CD14-positive monocyte (primary cell): ENCODE results near the gene KCNE3. TPM values are rescaled to one million over a fixed set of nuclear protein-coding genes. Genes with fewer than 3 reads are reported as not detected.

Experiments used
- DNase-seq, 3 donors: peaks; one replicate each; pipeline ENCODE4 v3.0.0-alpha.2; 2011 to 2022
- H2AFZ ChIP-seq: 2 replicates; pipeline ENCODE4 v1.6.0; 2012; ENCODE audit warnings: mild to moderate bottlenecking, low read depth, low read length, inconsistent platforms; ENCODE audit not compliant: insufficient read depth, poor library complexity, severe bottlenecking
- H3K27ac ChIP-seq, 2 donors: 1 replicate in 1 of 2; 2 replicates in 1 of 2; pipeline ENCODE4 v1.5.1; 2012 to 2013; ENCODE audit warnings: low read length in 2 of 2, control low read depth in 1 of 2, inconsistent platforms in 1 of 2, low read depth in 1 of 2, mild to moderate bottlenecking in 1 of 2
- H3K27me3 ChIP-seq, 2 donors: one replicate each; pipeline versions ENCODE4 v1.6.0 to v1.6.1; 2011 to 2013; ENCODE audit warnings: low read length in 2 of 2; ENCODE audit not compliant: control insufficient read depth in 2 of 2, insufficient read depth in 2 of 2
- H3K36me3 ChIP-seq, 2 donors: replicated peaks in 1 of 2; 1 replicate in 1 of 2; 2 replicates in 1 of 2; pipeline versions ENCODE4 v1.5.1 to v1.6.1; 2012 to 2013; ENCODE audit warnings: low read length in 2 of 2, control low read depth in 1 of 2, inconsistent platforms in 1 of 2, mild to moderate bottlenecking in 1 of 2; ENCODE audit not compliant: insufficient read depth in 2 of 2, control insufficient read depth in 1 of 2
- H3K4me1 ChIP-seq, 2 donors: 1 replicate in 1 of 2; 2 replicates in 1 of 2; pipeline versions ENCODE4 v1.5.1 to v1.6.1; 2012 to 2013; ENCODE audit warnings: low read length in 2 of 2, control low read depth in 1 of 2, inconsistent platforms in 1 of 2, mild to moderate bottlenecking in 1 of 2, moderate library complexity in 1 of 2; ENCODE audit not compliant: insufficient read depth in 2 of 2, control insufficient read depth in 1 of 2
- H3K4me2 ChIP-seq: replicated peaks from 2 replicates; pipeline ENCODE3; 2012; ENCODE audit warnings: low read length, moderate library complexity, mild to moderate bottlenecking; ENCODE audit not compliant: poor library complexity, severe bottlenecking; ENCODE audit errors: extremely low read depth
- H3K4me3 ChIP-seq, 3 experiments: fragments of 200-600 bp in 1 of 3; sonication (generic) in 1 of 3; replicated peaks in 1 of 3; 1 replicate in 2 of 3; 2 replicates in 1 of 3; pipeline ENCODE4 v1.5.1; 2011 to 2013; ENCODE audit warnings: low read length in 3 of 3, mild to moderate bottlenecking in 3 of 3, control low read depth in 2 of 3, low read depth in 2 of 3, inconsistent platforms in 1 of 3, moderate library complexity in 1 of 3
- H3K79me2 ChIP-seq: 2 replicates; pipeline ENCODE4 v1.6.0; 2012; ENCODE audit warnings: mild to moderate bottlenecking, control low read depth, inconsistent platforms, low read length, moderate library complexity; ENCODE audit not compliant: insufficient read depth
- H3K9ac ChIP-seq: 2 replicates; pipeline ENCODE4 v1.6.0; 2017; ENCODE audit warnings: low read length, mild to moderate bottlenecking; ENCODE audit not compliant: insufficient read depth, poor library complexity, severe bottlenecking
- H3K9me3 ChIP-seq, 2 donors: replicated peaks in 1 of 2; 1 replicate in 1 of 2; 2 replicates in 1 of 2; pipeline versions ENCODE4 v1.5.1 to v1.6.1; 2012 to 2013; ENCODE audit warnings: low read length in 2 of 2, control low read depth in 1 of 2; ENCODE audit not compliant: control insufficient read depth in 1 of 2, insufficient read depth in 1 of 2
- H4K20me1 ChIP-seq: 2 replicates; pipeline ENCODE4 v1.6.0; 2012; ENCODE audit warnings: mild to moderate bottlenecking, low read length, control low read depth, moderate library complexity; ENCODE audit not compliant: insufficient read depth
- H3K27ac Mint-ChIP-seq, 7 donors: one replicate each; pipeline ENCODE4 v1.8.0; 2020; ENCODE audit warnings: mild to moderate bottlenecking in 7 of 7, mixed read lengths in 7 of 7, moderate library complexity in 6 of 7, inconsistent platforms in 2 of 7
- H3K27me3 Mint-ChIP-seq, 3 donors: one replicate each; pipeline ENCODE4 v1.8.0; 2021 to 2022; ENCODE audit warnings: low read depth in 3 of 3, mild to moderate bottlenecking in 3 of 3, mixed read lengths in 3 of 3, moderate library complexity in 3 of 3, inconsistent platforms in 1 of 3
- H3K36me3 Mint-ChIP-seq, 2 donors: one replicate each; pipeline ENCODE4 v1.8.0; 2020; ENCODE audit warnings: mixed read lengths in 2 of 2, inconsistent platforms in 1 of 2, mild to moderate bottlenecking in 1 of 2
- H3K4me1 Mint-ChIP-seq: one replicate; pipeline ENCODE4 v1.8.0; 2020; ENCODE audit warnings: mild to moderate bottlenecking, mixed read lengths
- H3K4me3 Mint-ChIP-seq, 2 donors: one replicate each; pipeline ENCODE4 v1.8.0; 2020; ENCODE audit warnings: mild to moderate bottlenecking in 2 of 2, mixed read lengths in 2 of 2, moderate library complexity in 1 of 2
- H3K9me3 Mint-ChIP-seq, 7 donors: one replicate each; pipeline ENCODE4 v1.8.0; 2020 to 2022; ENCODE audit warnings: mixed read lengths in 7 of 7, mild to moderate bottlenecking in 6 of 7, moderate library complexity in 6 of 7, inconsistent platforms in 2 of 7
- WGBS: methylation state at CpG from one replicate; pipeline ENCODE4 v1.1.5; 2013; ENCODE audit warnings: missing lambda C conversion rate; ENCODE audit not compliant: insufficient coverage; 5-methylcytosine and 5-hydroxymethylcytosine counted together
- intact Hi-C, 2 donors: fragments of 100-400 bp; cut with micrococcal nuclease; formaldehyde crosslinking; loops; one replicate each; pipeline versions ENCODE4 v1.15.0 to v1.15.1; 2023
- polyA plus RNA-seq, 3 donors: library from polyadenylated mRNA; depleted of rRNA in 1 of 3; unstranded in 2 of 3; stranded (reverse) in 1 of 3; fragments of 300-500 nt in 2 of 3; fragments of >200 nt in 1 of 3; fragmentation: Illumina TruSeq in 2 of 3; gene quantifications; 1 replicate in 2 of 3; 2 replicates in 1 of 3; pipeline ENCODE4 v1.2.3, GENCODE V29; 2012 to 2021
- TF ChIP-seq, protein P1 (sequence below): fragments of 200-600 bp; IDR thresholded peaks from one replicate; pipeline ENCODE4 v1.8.0; 2022; ENCODE audit warnings: antibody characterized with exemption, mild to moderate bottlenecking

The KCNE3 gene
- polyA plus RNA-seq, 3 donors = 29.9 to 76.6 (median 41.0) TPM

DNA sequence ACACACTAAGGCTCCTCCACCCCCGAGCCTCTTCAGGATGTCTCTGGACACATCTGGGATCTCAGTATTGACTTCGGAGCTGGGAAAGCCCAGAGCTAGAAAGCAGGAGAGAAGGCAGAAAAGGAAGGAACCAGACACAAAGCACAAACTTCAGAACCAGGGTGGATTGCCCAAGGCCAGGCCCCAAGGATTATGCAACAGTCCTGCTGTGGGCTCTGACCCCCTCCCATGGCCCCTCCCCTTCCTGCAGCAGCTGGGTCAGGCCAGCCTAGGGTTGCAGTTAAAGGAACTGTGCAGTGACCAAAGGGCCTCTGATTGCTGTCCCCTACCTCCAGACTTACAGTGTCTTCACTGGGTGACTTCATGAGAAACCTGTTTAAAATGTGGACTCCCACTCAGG is 5.3 kb downstream of the KCNE3 start:
- intact Hi-C loops = loop anchor here in 1 of 2 donors (5.0 kb wide), 1 partner anchor 65 kb away; the partner anchor contains the start of gene PGM2L1
- TF ChIP-seq, protein P1, sequence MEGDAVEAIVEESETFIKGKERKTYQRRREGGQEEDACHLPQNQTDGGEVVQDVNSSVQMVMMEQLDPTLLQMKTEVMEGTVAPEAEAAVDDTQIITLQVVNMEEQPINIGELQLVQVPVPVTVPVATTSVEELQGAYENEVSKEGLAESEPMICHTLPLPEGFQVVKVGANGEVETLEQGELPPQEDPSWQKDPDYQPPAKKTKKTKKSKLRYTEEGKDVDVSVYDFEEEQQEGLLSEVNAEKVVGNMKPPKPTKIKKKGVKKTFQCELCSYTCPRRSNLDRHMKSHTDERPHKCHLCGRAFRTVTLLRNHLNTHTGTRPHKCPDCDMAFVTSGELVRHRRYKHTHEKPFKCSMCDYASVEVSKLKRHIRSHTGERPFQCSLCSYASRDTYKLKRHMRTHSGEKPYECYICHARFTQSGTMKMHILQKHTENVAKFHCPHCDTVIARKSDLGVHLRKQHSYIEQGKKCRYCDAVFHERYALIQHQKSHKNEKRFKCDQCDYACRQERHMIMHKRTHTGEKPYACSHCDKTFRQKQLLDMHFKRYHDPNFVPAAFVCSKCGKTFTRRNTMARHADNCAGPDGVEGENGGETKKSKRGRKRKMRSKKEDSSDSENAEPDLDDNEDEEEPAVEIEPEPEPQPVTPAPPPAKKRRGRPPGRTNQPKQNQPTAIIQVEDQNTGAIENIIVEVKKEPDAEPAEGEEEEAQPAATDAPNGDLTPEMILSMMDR = no peak
- Histone ChIP-seq H4K20me1 (peaks cover 37% of the 10 kb centered on the region), H3K4me1 (peaks cover 86 to 89% of the 10 kb centered on the region in 2 donors), H3K4me2 (peak overlapping the region; percentile 91), H3K27ac (peak overlapping the region; percentile 78 to 93), H3K79me2 (peaks cover 88% of the 10 kb centered on the region), H3K4me3 (peak overlapping the region; percentile 81 to 99 (median 97)), H2AFZ (peak overlapping the region; percentile 74), H3K36me3 (peaks cover 15 to 20% of the 10 kb centered on the region in 2 donors), H3K9ac (peak overlapping the region; percentile 80), H3K9me3 (no peaks in the 10 kb centered on the region), H3K27me3 (no peaks in the 10 kb centered on the region)
- Mint-ChIP-seq H3K27ac (no peak overlapping the region), H3K27me3 (peaks cover 0 to 6% (median 0%) of the 10 kb centered on the region in 3 donors), H3K9me3 (peaks cover 0 to 6% (median 0%) of the 10 kb centered on the region in 7 donors), H3K36me3 (peaks cover 7 to 31% of the 10 kb centered on the region in 2 donors), H3K4me1 (peaks cover 70% of the 10 kb centered on the region), H3K4me3 (no peak overlapping the region)
- DNase-seq = peak; percentile 90 to 95 (median 94)
- WGBS = 0% methylated on average over 2 of the region's 2 CpGs

DNA sequence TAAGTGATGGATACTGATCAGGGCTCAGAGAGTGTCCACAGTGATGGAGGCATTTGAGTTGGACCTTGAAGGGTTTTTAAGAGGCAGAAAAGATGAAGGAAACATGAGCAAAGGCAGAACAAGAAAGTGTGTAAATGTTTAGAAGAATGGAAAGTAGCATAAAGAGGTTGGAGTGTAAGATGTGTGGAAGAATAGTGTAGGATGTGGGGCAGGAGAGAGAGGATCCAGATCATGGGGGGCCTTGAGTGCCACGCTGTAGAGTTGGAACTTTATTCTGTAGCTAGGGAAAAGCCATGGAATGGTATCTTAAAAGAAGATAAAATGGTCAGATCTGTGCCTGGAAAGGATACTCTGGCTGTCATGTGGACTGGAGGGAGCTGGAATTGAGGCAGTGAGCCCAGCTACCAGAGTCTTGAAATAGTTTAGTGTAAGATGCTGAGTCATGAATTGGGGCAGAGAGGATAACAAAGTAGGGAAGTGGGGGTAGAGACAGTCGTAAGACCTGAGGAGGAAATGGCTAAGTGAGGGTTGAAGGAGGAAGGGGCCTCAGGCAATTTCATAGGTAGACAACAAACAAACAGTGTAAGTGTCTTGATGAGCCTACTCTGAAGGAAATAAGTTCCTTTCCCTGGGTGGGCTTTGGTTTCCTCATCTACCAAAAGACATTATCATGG is 6.7 kb downstream of the KCNE3 start:
- H2AFZ ChIP-seq = peak overlapping the region; percentile 74
- Mint-ChIP-seq H3K4me1 (peaks cover 68% of the 10 kb centered on the region), H3K27me3 (peaks cover 0 to 1% (median 0%) of the 10 kb centered on the region in 3 donors), H3K36me3 (peaks cover 9 to 38% of the 10 kb centered on the region in 2 donors), H3K27ac (no peak overlapping the region), H3K9me3 (peaks cover 0 to 4% (median 0%) of the 10 kb centered on the region in 7 donors), H3K4me3 (no peak overlapping the region)
- intact Hi-C loops = loop anchor here in 1 of 2 donors (5.0 kb wide), 1 partner anchor 63 kb away; the partner anchor contains the start of gene PGM2L1
- H3K4me2 ChIP-seq = peak overlapping the region; percentile 91
- DNase-seq = peak; percentile 66 to 82 (median 77)
- H3K9me3 ChIP-seq = no peaks in the 10 kb centered on the region
- peak overlapping the region; percentile 81 to 99 (median 97) for H3K4me3 ChIP-seq
- peaks cover 50% of the 10 kb centered on the region for H4K20me1 ChIP-seq
- 32% methylated on average over 2 of the region's 2 CpGs for WGBS
- H3K27ac ChIP-seq = peak overlapping the region; percentile 78 to 93
- no peaks in the 10 kb centered on the region for H3K27me3 ChIP-seq
- TF ChIP-seq, protein P1 = no peak
- H3K4me1 ChIP-seq = peaks cover 72 to 76% of the 10 kb centered on the region in 2 donors
- peaks cover 26 to 31% of the 10 kb centered on the region in 2 donors for H3K36me3 ChIP-seq
- H3K79me2 ChIP-seq = peaks cover 84% of the 10 kb centered on the region
- peak overlapping the region; percentile 80 for H3K9ac ChIP-seq
